GM21528 (cell line): ENCODE data around the gene FAM163A.
"Not testable (repeated sequence)": the region's sequence is repeated elsewhere in the genome, so short reads cannot be mapped to it uniquely, and the experiment has no call there.

Experiments
- ATAC-seq: cut with Tn5 transposase; IDR thresholded peaks from one replicate; pipeline ENCODE4 v1.9.1; 2021; ENCODE audit warnings: mild to moderate bottlenecking, moderate library complexity; ENCODE audit not compliant: unreplicated experiment, low FRiP score

Gene FAM163A

GRCh38 chr1:179786815-179787685 is 44.0 kb downstream of the FAM163A start:
- no peak for ATAC-seq

GRCh38 chr1:179788259-179788658 is 45.2 kb downstream of the FAM163A start:
- no peak for ATAC-seq

- no peak for ATAC-seq
Measured at GRCh38 chr1:179793281-179793680, 50.2 kb downstream of the FAM163A start.

- ATAC-seq: no peak
Measured at GRCh38 chr1:179794146-179794545, 51.1 kb downstream of the FAM163A start.

- no peak for ATAC-seq
Measured at GRCh38 chr1:179794669-179795068, 51.6 kb downstream of the FAM163A start.

GRCh38 chr1:179798213-179798863 is 55.2 kb downstream of the FAM163A start:
- no peak for ATAC-seq

- ATAC-seq: no peak
Measured at GRCh38 chr1:179798864-179799516, 55.9 kb downstream of the FAM163A start.

GRCh38 chr1:179800481-179800880 is 57.4 kb downstream of the FAM163A start:
- no peak for ATAC-seq

- no peak for ATAC-seq
Measured at GRCh38 chr1:179803104-179803503, 60.0 kb downstream of the FAM163A start.

GRCh38 chr1:179803918-179804317 is 60.8 kb downstream of the FAM163A start:
- ATAC-seq: no peak

- not testable (repeated sequence) for ATAC-seq
Measured at GRCh38 chr1:179804417-179804816, 61.3 kb downstream of the FAM163A start.

- no peak for ATAC-seq
Measured at GRCh38 chr1:179805291-179806195, 62.5 kb downstream of the FAM163A start.

GRCh38 chr1:179806333-179806732 is 63.2 kb downstream of the FAM163A start:
- no peak for ATAC-seq

GRCh38 chr1:179807291-179807690 is 64.2 kb downstream of the FAM163A start:
- ATAC-seq: no peak

- no peak for ATAC-seq
Measured at GRCh38 chr1:179807691-179808485, 64.8 kb downstream of the FAM163A start.

GRCh38 chr1:179808503-179808902 is 65.4 kb downstream of the FAM163A start:
- ATAC-seq: no peak

GRCh38 chr1:179809506-179810366 is 66.6 kb downstream of the FAM163A start:
- ATAC-seq: peak; percentile 64

GRCh38 chr1:179810367-179810715 is 67.2 kb downstream of the FAM163A start:
- ATAC-seq: no peak
